OCI-LY1 (cell line): ENCODE results near the gene MOB2.

Source experiments
- H2AFZ ChIP-seq: fragments of 200-600 bp; sonication (generic), shearing (Covaris generic); 2 replicates; pipeline ENCODE4 v1.6.0; 2014; ENCODE audit warnings: antibody characterized with exemption, mild to moderate bottlenecking, low read length
- H3F3A ChIP-seq: fragments of 200-600 bp; sonication (generic), shearing (Covaris generic); 2 replicates; pipeline ENCODE4 v1.6.0; 2014; ENCODE audit warnings: mild to moderate bottlenecking, antibody characterized with exemption, low read length, moderate library complexity; ENCODE audit not compliant: insufficient read depth
- H3K27ac ChIP-seq: fragments of 200-600 bp; sonication (generic); 2 replicates; pipeline ENCODE4 v1.5.1; 2014; ENCODE audit warnings: low read length, mixed run types, mild to moderate bottlenecking, low read depth; ENCODE audit not compliant: poor library complexity, severe bottlenecking
- H3K27me3 ChIP-seq: fragments of 200-600 bp; sonication (generic); 2 replicates; pipeline ENCODE4 v1.6.0; 2014; ENCODE audit warnings: antibody characterized with exemption, mild to moderate bottlenecking, low read length, moderate library complexity; ENCODE audit not compliant: insufficient read depth
- H3K36me3 ChIP-seq: fragments of 200-600 bp; sonication (generic); 2 replicates; pipeline ENCODE4 v1.6.1; 2014; ENCODE audit warnings: mild to moderate bottlenecking, antibody characterized with exemption, low read length, moderate library complexity, mixed read lengths; ENCODE audit not compliant: insufficient read depth
- H3K4me1 ChIP-seq: fragments of 200-600 bp; sonication (generic); 2 replicates; pipeline ENCODE4 v1.5.1; 2014; ENCODE audit warnings: mild to moderate bottlenecking, low read length, moderate library complexity; ENCODE audit not compliant: insufficient read depth, severe bottlenecking
- H3K4me2 ChIP-seq: fragments of 200-600 bp; sonication (generic), shearing (Covaris generic); 2 replicates; pipeline ENCODE4 v1.6.1; 2014; ENCODE audit warnings: low read length
- H3K4me3 ChIP-seq: fragments of 200-600 bp; sonication (generic); 2 replicates; pipeline ENCODE4 v1.5.1; 2014; ENCODE audit warnings: low read length, low read depth, mild to moderate bottlenecking, mixed read lengths; ENCODE audit not compliant: poor library complexity, severe bottlenecking
- H3K79me2 ChIP-seq: fragments of 200-600 bp; shearing (Covaris generic); 2 replicates; pipeline ENCODE4 v1.6.1; 2016; ENCODE audit warnings: mixed run types, low read length, mixed read lengths; ENCODE audit not compliant: insufficient read depth
- H3K9ac ChIP-seq: fragments of 200-600 bp; sonication (generic), shearing (Covaris generic); 2 replicates; pipeline ENCODE4 v1.6.1; 2014; ENCODE audit warnings: mild to moderate bottlenecking, low read length, mixed read lengths
- H3K9me2 ChIP-seq: fragments of 200-600 bp; sonication (generic), shearing (Covaris generic); 2 replicates; pipeline ENCODE4 v1.6.1; 2014; ENCODE audit warnings: low read depth, mild to moderate bottlenecking, low read length, mixed read lengths
- H3K9me3 ChIP-seq: fragments of 200-600 bp; shearing (Covaris generic); 2 replicates; pipeline ENCODE4 v1.6.1; 2014; ENCODE audit warnings: low read length, mixed read lengths
- H4K20me1 ChIP-seq: fragments of 200-600 bp; sonication (generic), shearing (Covaris generic); 2 replicates; pipeline ENCODE4 v1.6.0; 2016; ENCODE audit warnings: mild to moderate bottlenecking, low read length; ENCODE audit not compliant: insufficient read depth
- CTCF ChIP-seq: fragments of 200-600 bp; sonication (generic), shearing (Covaris generic); IDR thresholded peaks from 2 replicates; pipeline ENCODE4 v1.5.1; 2017; ENCODE audit warnings: mild to moderate bottlenecking, antibody characterized with exemption, low read length, moderate library complexity, mixed read lengths
- EZH2 ChIP-seq: fragments of 200-600 bp; sonication (generic), shearing (Covaris generic); IDR thresholded peaks from 2 replicates; pipeline ENCODE4 v1.8.0; 2017; ENCODE audit warnings: borderline replicate concordance, mixed run types, mild to moderate bottlenecking, antibody characterized with exemption, low read length, moderate library complexity, mixed read lengths

Gene MOB2

GRCh38 chr11:1450949-1451710 is 35.4 kb downstream of the MOB2 start:
- no peak overlapping the region for H3K27ac ChIP-seq
- TF ChIP-seq EZH2 (no peak), CTCF (no peak)
- H3F3A ChIP-seq: no peaks in the 10 kb centered on the region
- no peaks in the 10 kb centered on the region for H3K4me1 ChIP-seq
- no peaks in the 10 kb centered on the region for H3K9me2 ChIP-seq
- H3K4me2 ChIP-seq: no peak overlapping the region
- H3K4me3 ChIP-seq: no peak overlapping the region
- H3K27me3 ChIP-seq: peaks cover 5% of the 10 kb centered on the region; the same call in 1 of the 2 replicates
- no peak overlapping the region for H2AFZ ChIP-seq
- H3K9me3 ChIP-seq: no peaks in the 10 kb centered on the region
- no peaks in the 10 kb centered on the region for H3K79me2 ChIP-seq
- H3K9ac ChIP-seq: no peak overlapping the region
- no peaks in the 10 kb centered on the region for H3K36me3 ChIP-seq
- H4K20me1 ChIP-seq: no peaks in the 10 kb centered on the region

- peaks cover 5% of the 10 kb centered on the region; the same call in 1 of the 2 replicates for H3K27me3 ChIP-seq
- no peaks in the 10 kb centered on the region for H3F3A ChIP-seq
- no peaks in the 10 kb centered on the region for H3K79me2 ChIP-seq
- no peak overlapping the region for H3K27ac ChIP-seq
- H3K9ac ChIP-seq: no peak overlapping the region
- H3K9me3 ChIP-seq: no peaks in the 10 kb centered on the region
- H3K36me3 ChIP-seq: no peaks in the 10 kb centered on the region
- no peak for TF ChIP-seq CTCF
- TF ChIP-seq EZH2: no peak
- no peak overlapping the region for H3K4me2 ChIP-seq
- H2AFZ ChIP-seq: no peak overlapping the region
- no peaks in the 10 kb centered on the region for H4K20me1 ChIP-seq
- H3K4me3 ChIP-seq: no peak overlapping the region
- H3K9me2 ChIP-seq: no peaks in the 10 kb centered on the region
- H3K4me1 ChIP-seq: no peaks in the 10 kb centered on the region
Observed at GRCh38 chr11:1450344-1450875, 36.2 kb downstream of the MOB2 start.

GRCh38 chr11:1449490-1450243 is 36.9 kb downstream of the MOB2 start:
- H4K20me1 ChIP-seq: no peaks in the 10 kb centered on the region
- no peaks in the 10 kb centered on the region for H3K9me2 ChIP-seq
- H3K4me1 ChIP-seq: no peaks in the 10 kb centered on the region
- no peak overlapping the region for H2AFZ ChIP-seq
- no peaks in the 10 kb centered on the region for H3K9me3 ChIP-seq
- no peak overlapping the region for H3K27ac ChIP-seq
- no peak overlapping the region for H3K9ac ChIP-seq
- no peak overlapping the region for H3K4me3 ChIP-seq
- peaks cover 5% of the 10 kb centered on the region; the same call in 1 of the 2 replicates for H3K27me3 ChIP-seq
- no peak for TF ChIP-seq CTCF
- TF ChIP-seq EZH2: no peak
- H3F3A ChIP-seq: no peaks in the 10 kb centered on the region
- no peak overlapping the region for H3K4me2 ChIP-seq
- no peaks in the 10 kb centered on the region for H3K36me3 ChIP-seq
- H3K79me2 ChIP-seq: no peaks in the 10 kb centered on the region
